Urothelium cell line (cell line): Measurements from ENCODE around the gene CCR9.

ENCODE experiments used
- DNase-seq: peaks from one replicate; pipeline ENCODE4 v3.0.0; 2011; ENCODE audit warnings: low spot score, mixed read lengths
- FAIRE-seq: peaks from 2 replicates; lab custom pipeline; 2011; peaks lifted over from hg19 to GRCh38; lab: Jason Lieb, UNC

Gene CCR9

DNA sequence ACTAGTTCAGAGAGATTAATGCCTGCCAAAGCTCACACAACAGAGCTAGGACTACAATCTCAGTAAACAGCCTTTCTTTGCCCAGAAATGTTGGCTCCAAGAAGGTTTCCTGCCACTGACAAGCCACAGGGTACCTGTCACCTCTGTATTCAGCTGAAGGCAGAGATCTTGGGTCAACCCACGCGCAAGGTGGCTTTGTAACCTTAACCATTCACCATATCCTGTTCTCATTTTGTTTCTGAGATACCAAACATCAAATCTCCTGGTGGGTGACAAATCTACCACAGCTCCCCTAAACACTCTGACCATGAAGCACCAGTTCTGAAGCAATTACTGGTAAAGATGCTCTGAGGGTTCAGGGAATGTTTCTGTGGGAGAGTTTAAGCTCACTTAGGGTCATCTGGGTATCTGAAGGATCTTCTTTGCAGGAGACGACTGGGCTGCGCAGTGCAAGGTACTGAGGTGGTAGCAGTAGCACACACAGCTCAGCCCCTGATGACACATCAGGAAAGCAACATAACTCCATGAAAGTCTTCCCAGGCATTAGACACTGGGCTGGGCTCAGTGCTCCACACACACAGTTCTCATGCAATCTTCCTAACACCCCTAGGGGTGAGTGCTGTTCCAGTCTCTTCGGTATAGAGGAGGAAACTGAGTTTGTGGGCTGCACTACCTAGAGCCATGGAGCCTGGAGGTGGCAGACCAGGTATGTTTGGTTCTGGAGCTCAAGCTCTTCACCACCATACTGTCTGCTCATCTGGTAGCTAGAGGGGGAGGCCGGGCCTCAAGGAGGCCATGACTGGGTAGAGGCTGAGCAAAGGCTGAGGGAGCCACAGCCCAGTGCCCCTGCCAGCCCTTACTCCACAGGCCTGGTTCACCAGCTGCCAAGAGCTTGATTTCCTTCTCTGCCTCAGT lies 64.6 kb downstream of the CCR9 start:
- DNase-seq (no peak), FAIRE-seq (no peak)

GRCh38 chr3:45951946-45952345 lies 65.6 kb downstream of the CCR9 start:
- FAIRE-seq: no peak
- no peak for DNase-seq

GRCh38 chr3:45952456-45952855 lies 66.1 kb downstream of the CCR9 start:
- DNase-seq: no peak
- no peak for FAIRE-seq
